ENCODE results near the gene PPIP5K2.

DNA sequence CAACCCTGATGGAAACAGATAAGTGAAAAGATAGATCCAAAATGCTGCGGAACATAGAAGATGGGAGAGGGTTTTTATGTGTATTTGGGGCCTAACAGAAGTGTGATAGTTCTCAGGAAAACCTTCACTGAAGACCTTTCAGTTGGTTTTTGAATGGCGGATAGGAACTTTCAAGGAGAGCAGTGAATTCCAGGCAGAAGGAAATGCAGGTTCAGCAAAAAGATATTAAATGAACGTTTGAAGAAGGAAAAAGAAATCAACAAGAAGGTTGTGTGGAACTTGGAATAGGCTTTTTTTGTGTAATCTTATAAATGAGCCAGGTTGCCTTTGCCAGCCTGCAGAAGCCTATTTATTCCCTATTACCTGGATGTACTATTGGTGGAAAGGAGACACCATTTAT lies 2.1 kb downstream of the PPIP5K2 start:
- TF ChIP-seq, protein P1, sequence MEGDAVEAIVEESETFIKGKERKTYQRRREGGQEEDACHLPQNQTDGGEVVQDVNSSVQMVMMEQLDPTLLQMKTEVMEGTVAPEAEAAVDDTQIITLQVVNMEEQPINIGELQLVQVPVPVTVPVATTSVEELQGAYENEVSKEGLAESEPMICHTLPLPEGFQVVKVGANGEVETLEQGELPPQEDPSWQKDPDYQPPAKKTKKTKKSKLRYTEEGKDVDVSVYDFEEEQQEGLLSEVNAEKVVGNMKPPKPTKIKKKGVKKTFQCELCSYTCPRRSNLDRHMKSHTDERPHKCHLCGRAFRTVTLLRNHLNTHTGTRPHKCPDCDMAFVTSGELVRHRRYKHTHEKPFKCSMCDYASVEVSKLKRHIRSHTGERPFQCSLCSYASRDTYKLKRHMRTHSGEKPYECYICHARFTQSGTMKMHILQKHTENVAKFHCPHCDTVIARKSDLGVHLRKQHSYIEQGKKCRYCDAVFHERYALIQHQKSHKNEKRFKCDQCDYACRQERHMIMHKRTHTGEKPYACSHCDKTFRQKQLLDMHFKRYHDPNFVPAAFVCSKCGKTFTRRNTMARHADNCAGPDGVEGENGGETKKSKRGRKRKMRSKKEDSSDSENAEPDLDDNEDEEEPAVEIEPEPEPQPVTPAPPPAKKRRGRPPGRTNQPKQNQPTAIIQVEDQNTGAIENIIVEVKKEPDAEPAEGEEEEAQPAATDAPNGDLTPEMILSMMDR (IDR thresholded peaks at IDR 0.05), result no peak
- no peak for TF ChIP-seq POLR2A (IDR thresholded peaks at IDR 0.05)
